PC-9 (cell line): ENCODE measurements around the gene ENDOG. TPM values are rescaled to one million over a fixed set of nuclear protein-coding genes. Genes with fewer than 3 reads are reported as not detected.
"Not testable (repeated sequence)": the region's sequence is repeated elsewhere in the genome, so short reads cannot be mapped to it uniquely, and the experiment has no call there.

Source experiments
- BruUV-seq: library from RNA; stranded (reverse); fragments of 400-500 nt; replicated peaks from 2 replicates; lab custom pipeline; 2021; lab: Mats Ljungman, UMichigan
- CTCF ChIA-PET: fragments of 300-600 bp; sonication (Branson Sonifier 250); formaldehyde crosslinking; loops from one replicate; lab custom pipeline; 2022; ENCODE audit warnings: antibody characterized with exemption; lab: Charles Lee
- POLR2A ChIA-PET: fragments of 300-600 bp; sonication (Branson Sonifier 250); formaldehyde crosslinking; loops from one replicate; lab custom pipeline; 2022; ENCODE audit warnings: antibody characterized with exemption; ENCODE audit not compliant: unreplicated experiment; lab: Charles Lee
- DNase-seq, 2 experiments: peaks; one replicate each; pipeline versions ENCODE4 v3.0.0 to v3.0.0-alpha.2; 2015 to 2022; ENCODE audit warnings: mixed read lengths in 1 of 2
- H2AFZ ChIP-seq: fragments of 200-600 bp; sonication (generic); 2 replicates; pipeline ENCODE4 v1.8.1; 2017; ENCODE audit warnings: antibody characterized with exemption
- H3F3A ChIP-seq: fragments of 200-600 bp; sonication (generic); 2 replicates; pipeline ENCODE4 v1.8.1; 2017; ENCODE audit warnings: antibody characterized with exemption, mild to moderate bottlenecking, low read depth; ENCODE audit not compliant: insufficient read depth
- H3K27ac ChIP-seq: fragments of 200-600 bp; sonication (generic); 2 replicates; pipeline ENCODE4 v1.6.1; 2016; ENCODE audit warnings: mixed run types
- H3K27me3 ChIP-seq: fragments of 200-600 bp; sonication (generic); 2 replicates; pipeline ENCODE4 v1.6.1; 2016; ENCODE audit warnings: low read depth, mixed run types; ENCODE audit not compliant: insufficient read depth
- H3K36me3 ChIP-seq: fragments of 200-600 bp; sonication (generic); 2 replicates; pipeline ENCODE4 v1.6.1; 2016; ENCODE audit warnings: low read depth, mixed run types
- H3K4me1 ChIP-seq: fragments of 200-600 bp; sonication (generic); replicated peaks from 2 replicates; pipeline ENCODE4 v1.6.1; 2016; ENCODE audit warnings: mixed run types; ENCODE audit not compliant: insufficient read depth
- H3K4me2 ChIP-seq: fragments of 200-600 bp; sonication (generic); 2 replicates; pipeline ENCODE4 v1.6.1; 2017; ENCODE audit warnings: mixed run types
- H3K4me3 ChIP-seq: fragments of 200-600 bp; sonication (generic); 2 replicates; pipeline ENCODE4 v1.6.1; 2016; ENCODE audit warnings: mixed run types
- H3K79me2 ChIP-seq: fragments of 200-600 bp; sonication (generic); 2 replicates; pipeline ENCODE4 v1.6.1; 2017; ENCODE audit warnings: low read depth, mixed run types
- H3K9me2 ChIP-seq: fragments of 200-600 bp; sonication (generic); 2 replicates; pipeline ENCODE4 v1.8.1; 2017; ENCODE audit warnings: mild to moderate bottlenecking; ENCODE audit not compliant: insufficient read depth
- H3K9me3 ChIP-seq: fragments of 200-600 bp; sonication (generic); 2 replicates; pipeline ENCODE4 v1.8.1; 2016; ENCODE audit warnings: low read depth; ENCODE audit not compliant: insufficient read depth
- H4K20me1 ChIP-seq: fragments of 200-600 bp; sonication (generic); 2 replicates; pipeline ENCODE4 v1.8.1; 2017; ENCODE audit not compliant: insufficient read depth
- CTCF ChIP-seq: fragments of 200-600 bp; sonication (generic); conservative IDR thresholded peaks from 2 replicates; pipeline ENCODE4 v1.6.1; 2017; ENCODE audit warnings: mixed run types, antibody characterized with exemption, mild to moderate bottlenecking, moderate library complexity
- EZH2 ChIP-seq: fragments of 200-600 bp; sonication (generic); IDR thresholded peaks from 2 replicates; pipeline ENCODE4 v1.8.0; 2017; ENCODE audit warnings: antibody characterized with exemption, low read depth
- intact Hi-C: fragments of 100-400 bp; cut with micrococcal nuclease; formaldehyde crosslinking; loops from one replicate; pipeline ENCODE4 v1.10.0; 2022; ENCODE audit not compliant: unreplicated experiment
- total RNA-seq: library from RNA; stranded (reverse); gene quantifications from 2 replicates; pipeline ENCODE4 v1.2.3, GENCODE V29; 2021

Gene ENDOG
- total RNA-seq, 1 experiment from 2014 or later = 28.6 TPM

- no peaks in the 10 kb centered on the region for H3K36me3 ChIP-seq
- no TSS peak for BruUV-seq
- H3K4me3 ChIP-seq = no peak overlapping the region
- no peaks in the 10 kb centered on the region for H3K9me3 ChIP-seq
- H3K4me2 ChIP-seq = no peak overlapping the region
- peaks cover 17% of the 10 kb centered on the region for H3K79me2 ChIP-seq
- H3K27ac ChIP-seq = no peak overlapping the region
- TF ChIP-seq CTCF (no peak), EZH2 (no peak)
- H3K27me3 ChIP-seq = no peaks in the 10 kb centered on the region
- peaks cover 34% of the 10 kb centered on the region for H3F3A ChIP-seq
- ChIA-PET POLR2A (no interaction called here), CTCF (interaction anchor here (0.7 kb wide), 1 partner anchor 42 kb away, joined by 4 read pairs; no protein-coding TSS in a partner anchor)
- H4K20me1 ChIP-seq = no peaks in the 10 kb centered on the region
- no peak overlapping the region for H2AFZ ChIP-seq
- no peaks in the 10 kb centered on the region for H3K9me2 ChIP-seq
- DNase-seq = no peak
- peaks cover 9% of the 10 kb centered on the region; the same call in 1 of the 2 replicates for H3K4me1 ChIP-seq
- intact Hi-C loops = no loop called here
These were observed 43.5 kb upstream of the ENDOG start for GRCh38 chr9:128774804-128775203.

GRCh38 chr9:128780093-128780492 lies 38.2 kb upstream of the ENDOG start:
- not testable (repeated sequence) for H3K4me3 ChIP-seq, BruUV-seq

GRCh38 chr9:128781187-128782070 lies 36.9 kb upstream of the ENDOG start:
- peak overlapping the region; percentile 43; the same call in 1 of the 2 replicates for H2AFZ ChIP-seq
- H3K4me2 ChIP-seq = no peak overlapping the region
- DNase-seq = no peak
- no peak for TF ChIP-seq CTCF
- no peak for TF ChIP-seq EZH2
- H3K36me3 ChIP-seq = no peaks in the 10 kb centered on the region
- no peaks in the 10 kb centered on the region for H4K20me1 ChIP-seq
- H3K9me2 ChIP-seq = no peaks in the 10 kb centered on the region
- peaks cover 7% of the 10 kb centered on the region; the same call in 1 of the 2 replicates for H3F3A ChIP-seq
- POLR2A ChIA-PET = no interaction called here
- no peak overlapping the region for H3K27ac ChIP-seq
- 0 out of 2 replicates have a peak, but pooled peaks cover under 1% of the 10 kb centered on the region for H3K79me2 ChIP-seq
- CTCF ChIA-PET = interaction anchor here (0.9 kb wide), 1 partner anchor 97 kb away, joined by 3 read pairs; no protein-coding TSS in a partner anchor
- H3K4me1 ChIP-seq = peaks cover 9% of the 10 kb centered on the region
- no TSS peak for BruUV-seq
- H3K4me3 ChIP-seq = no peak overlapping the region
- no peaks in the 10 kb centered on the region for H3K9me3 ChIP-seq
- no peaks in the 10 kb centered on the region for H3K27me3 ChIP-seq
- intact Hi-C loops = no loop called here

More at GRCh38 chr9:128780093-128780492, 38.2 kb upstream of the ENDOG start:
- H4K20me1 ChIP-seq, CTCF ChIA-PET, H3K9me2 ChIP-seq, POLR2A ChIA-PET, H3K27ac ChIP-seq, H3F3A ChIP-seq, H3K36me3 ChIP-seq, DNase-seq, H2AFZ ChIP-seq, intact Hi-C loops, H3K27me3 ChIP-seq, H3K9me3 ChIP-seq, H3K79me2 ChIP-seq, H3K4me2 ChIP-seq, H3K4me1 ChIP-seq: not testable (repeated sequence)
